SJSA1 (cell line): Measurements from ENCODE around the gene PLA2G10. TPM values are rescaled to one million over a fixed set of nuclear protein-coding genes. Genes with fewer than 3 reads are reported as not detected.
"Not testable (repeated sequence)": the region's sequence is repeated elsewhere in the genome, so short reads cannot be mapped to it uniquely, and the experiment has no call there.

Source experiments
- DNase-seq, 2 experiments: peaks; one replicate each; pipeline ENCODE4 v3.0.0-alpha.2; 2015 to 2020; ENCODE audit warnings: low spot score in 2 of 2, low read depth in 1 of 2
- H3K27ac ChIP-seq: fragments of 250-450 bp; sonication (Bioruptor Pico); 2 replicates; pipeline ENCODE4 v1.5.1; 2020; ENCODE audit warnings: mild to moderate bottlenecking, moderate library complexity
- H3K27me3 ChIP-seq: fragments of 250-450 bp; sonication (Bioruptor Pico); replicated peaks from 2 replicates; pipeline ENCODE4 v1.5.1; 2020; ENCODE audit warnings: mild to moderate bottlenecking, moderate library complexity
- H3K36me3 ChIP-seq: fragments of 250-450 bp; sonication (Bioruptor Pico); 2 replicates; pipeline ENCODE4 v1.5.1; 2020; ENCODE audit warnings: mild to moderate bottlenecking
- H3K4me1 ChIP-seq: fragments of 250-450 bp; sonication (Bioruptor Pico); replicated peaks from 2 replicates; pipeline ENCODE4 v1.6.1; 2021; ENCODE audit warnings: mild to moderate bottlenecking
- H3K4me3 ChIP-seq: fragments of 250-450 bp; sonication (Bioruptor Pico); 2 replicates; pipeline ENCODE4 v1.5.1; 2020; ENCODE audit warnings: mild to moderate bottlenecking
- H3K9me3 ChIP-seq: fragments of 250-450 bp; sonication (Bioruptor Pico); replicated peaks from 2 replicates; pipeline ENCODE4 v1.5.1; 2020; ENCODE audit warnings: mild to moderate bottlenecking
- total RNA-seq: library from RNA; depleted of rRNA; stranded (reverse); fragments of >200 nt; shearing (Covaris generic); gene quantifications from 2 replicates; pipeline ENCODE4 v1.2.3, GENCODE V29; 2014; rRNA removed

Gene PLA2G10, protein sequence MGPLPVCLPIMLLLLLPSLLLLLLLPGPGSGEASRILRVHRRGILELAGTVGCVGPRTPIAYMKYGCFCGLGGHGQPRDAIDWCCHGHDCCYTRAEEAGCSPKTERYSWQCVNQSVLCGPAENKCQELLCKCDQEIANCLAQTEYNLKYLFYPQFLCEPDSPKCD
- not detected in 2 replicates for total RNA-seq

DNA sequence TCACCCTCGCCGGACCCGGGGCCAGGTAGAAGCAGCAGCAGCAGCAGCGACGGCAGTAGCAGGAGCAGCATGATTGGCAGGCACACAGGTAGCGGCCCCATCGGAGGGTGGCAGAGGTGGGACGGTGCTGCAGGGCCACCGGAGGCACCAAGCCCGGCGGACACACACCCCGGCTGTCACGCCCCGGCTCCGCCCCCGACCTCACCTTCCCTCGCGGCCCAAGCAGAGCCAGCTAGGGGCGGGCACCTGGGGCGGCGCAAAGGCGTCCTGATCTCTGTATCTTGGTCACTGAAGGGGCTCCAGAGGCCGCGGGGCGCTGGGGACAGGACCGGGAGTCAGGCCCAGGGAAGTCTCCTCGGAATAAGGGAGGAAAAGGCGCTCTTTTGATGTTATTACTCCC lies at the start of gene PLA2G10:
Gene PLA2G10, minus strand, starts transcription at position 180 of the 400 bp plus-strand sequence. Its CDS starts 79 bp downstream, at position 101.
- H3K36me3 ChIP-seq, DNase-seq, H3K27me3 ChIP-seq, H3K4me3 ChIP-seq, H3K9me3 ChIP-seq, H3K4me1 ChIP-seq, H3K27ac ChIP-seq: not testable (repeated sequence)

DNA sequence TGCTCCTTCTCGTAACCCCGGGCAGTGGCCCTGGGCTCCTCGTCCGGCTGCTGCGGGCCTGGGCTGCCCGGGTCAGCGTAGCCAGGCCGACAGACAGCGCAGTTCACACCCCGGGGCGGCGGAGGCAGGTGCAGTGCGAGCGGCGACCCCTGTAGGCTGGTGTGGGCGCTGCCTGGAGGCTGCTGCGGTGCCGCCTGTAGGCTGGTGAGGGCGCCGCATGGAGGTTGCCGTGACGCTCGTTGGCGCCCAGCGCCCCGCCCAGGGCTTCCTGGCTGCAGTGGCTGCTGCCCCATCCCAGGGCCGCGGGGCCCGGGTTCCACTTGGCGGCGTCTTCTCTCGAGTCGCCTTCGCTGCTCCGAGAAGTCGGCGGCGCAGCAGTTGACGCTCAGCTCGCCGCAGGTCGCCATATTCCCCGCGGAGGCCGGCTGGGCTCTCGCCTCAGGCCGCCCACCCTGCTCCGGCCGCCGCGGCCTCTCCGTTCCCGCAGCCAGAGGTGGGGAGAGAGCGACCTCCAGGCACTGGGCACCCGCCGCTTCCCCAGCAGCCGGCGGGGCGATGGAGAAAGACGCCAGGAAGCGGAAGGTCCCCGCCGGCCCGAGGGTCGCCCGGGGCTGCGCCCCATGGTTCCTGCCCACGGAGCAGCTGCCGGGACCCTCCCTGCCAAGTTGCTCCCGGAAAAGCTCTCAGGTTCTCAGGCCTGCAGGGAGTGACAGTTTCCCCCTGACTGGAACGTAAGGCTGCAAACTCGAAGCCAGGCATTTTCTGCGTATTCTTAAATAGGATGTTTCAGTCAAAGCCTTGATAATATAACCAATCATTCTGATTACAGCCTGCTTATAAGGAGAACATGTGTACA lies 48.4 kb upstream of the PLA2G10 start, which contains the start of gene NPIPA2:
Gene NPIPA2, plus strand, starts transcription at position 261 of the 856 bp plus-strand sequence. CDS start 5,533 bp downstream, outside the sequence.
- not testable (repeated sequence) for H3K27me3 ChIP-seq, H3K36me3 ChIP-seq, H3K4me1 ChIP-seq, H3K4me3 ChIP-seq, DNase-seq, H3K9me3 ChIP-seq, H3K27ac ChIP-seq

DNA sequence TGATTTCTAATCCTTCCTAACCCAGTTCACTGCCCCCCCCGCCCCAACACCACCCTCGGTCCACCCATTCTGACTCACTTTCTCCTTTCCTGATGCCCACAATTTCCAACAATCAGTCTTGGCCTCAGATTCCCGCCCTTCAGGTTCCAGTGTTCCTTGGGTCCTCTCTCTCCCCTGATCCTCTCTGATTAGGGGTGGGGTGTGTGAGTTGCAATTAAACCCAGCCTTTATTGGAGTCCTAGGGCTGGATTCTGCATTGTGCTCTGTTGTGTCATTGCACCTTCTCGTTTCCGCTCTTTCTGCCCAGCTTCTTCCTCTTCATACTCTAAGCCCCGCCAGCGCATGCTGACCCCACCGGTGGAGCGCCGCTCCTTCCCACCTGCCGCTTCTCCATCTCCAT lies 47.7 kb upstream of the PLA2G10 start:
- not testable (repeated sequence) for H3K9me3 ChIP-seq, DNase-seq, H3K27ac ChIP-seq, H3K4me3 ChIP-seq, H3K4me1 ChIP-seq, H3K27me3 ChIP-seq, H3K36me3 ChIP-seq

DNA sequence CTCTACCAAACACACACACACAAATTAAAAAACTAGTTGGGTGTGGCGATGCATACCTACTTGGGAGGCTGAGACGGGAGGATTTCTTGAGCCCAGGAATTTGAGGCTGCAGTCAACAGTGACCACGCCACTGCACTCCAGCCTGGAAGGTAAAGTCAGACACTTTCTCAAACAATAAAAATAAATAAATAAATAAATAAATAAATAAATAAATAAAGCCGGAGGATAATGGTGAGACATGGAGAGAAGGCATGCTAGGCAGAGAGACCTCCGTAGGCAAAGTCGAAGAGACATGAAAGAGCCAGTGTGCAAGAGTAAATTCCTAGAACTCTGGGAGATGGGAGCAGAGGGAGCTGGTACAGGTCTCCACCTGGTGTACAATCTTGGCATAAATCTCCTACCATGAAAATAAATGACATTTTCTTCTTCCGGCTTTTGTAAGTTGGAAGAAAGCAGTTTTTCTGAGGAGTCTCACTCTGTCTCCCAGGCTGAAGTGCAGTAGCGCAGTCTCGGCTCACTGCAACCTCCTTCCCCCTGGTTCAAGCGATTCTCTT lies 46.8 kb upstream of the PLA2G10 start:
- not testable (repeated sequence) for H3K27me3 ChIP-seq, H3K36me3 ChIP-seq, H3K27ac ChIP-seq, H3K4me1 ChIP-seq, H3K4me3 ChIP-seq, DNase-seq, H3K9me3 ChIP-seq

DNA sequence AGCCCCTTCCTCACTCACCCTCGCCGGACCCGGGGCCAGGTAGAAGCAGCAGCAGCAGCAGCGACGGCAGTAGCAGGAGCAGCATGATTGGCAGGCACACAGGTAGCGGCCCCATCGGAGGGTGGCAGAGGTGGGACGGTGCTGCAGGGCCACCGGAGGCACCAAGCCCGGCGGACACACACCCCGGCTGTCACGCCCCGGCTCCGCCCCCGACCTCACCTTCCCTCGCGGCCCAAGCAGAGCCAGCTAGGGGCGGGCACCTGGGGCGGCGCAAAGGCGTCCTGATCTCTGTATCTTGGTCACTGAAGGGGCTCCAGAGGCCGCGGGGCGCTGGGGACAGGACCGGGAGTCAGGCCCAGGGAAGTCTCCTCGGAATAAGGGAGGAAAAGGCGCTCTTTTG lies 39.1 kb upstream of the PLA2G10 start:
- H3K36me3 ChIP-seq, H3K4me1 ChIP-seq, H3K4me3 ChIP-seq, H3K27me3 ChIP-seq, H3K9me3 ChIP-seq, DNase-seq, H3K27ac ChIP-seq: not testable (repeated sequence)

DNA sequence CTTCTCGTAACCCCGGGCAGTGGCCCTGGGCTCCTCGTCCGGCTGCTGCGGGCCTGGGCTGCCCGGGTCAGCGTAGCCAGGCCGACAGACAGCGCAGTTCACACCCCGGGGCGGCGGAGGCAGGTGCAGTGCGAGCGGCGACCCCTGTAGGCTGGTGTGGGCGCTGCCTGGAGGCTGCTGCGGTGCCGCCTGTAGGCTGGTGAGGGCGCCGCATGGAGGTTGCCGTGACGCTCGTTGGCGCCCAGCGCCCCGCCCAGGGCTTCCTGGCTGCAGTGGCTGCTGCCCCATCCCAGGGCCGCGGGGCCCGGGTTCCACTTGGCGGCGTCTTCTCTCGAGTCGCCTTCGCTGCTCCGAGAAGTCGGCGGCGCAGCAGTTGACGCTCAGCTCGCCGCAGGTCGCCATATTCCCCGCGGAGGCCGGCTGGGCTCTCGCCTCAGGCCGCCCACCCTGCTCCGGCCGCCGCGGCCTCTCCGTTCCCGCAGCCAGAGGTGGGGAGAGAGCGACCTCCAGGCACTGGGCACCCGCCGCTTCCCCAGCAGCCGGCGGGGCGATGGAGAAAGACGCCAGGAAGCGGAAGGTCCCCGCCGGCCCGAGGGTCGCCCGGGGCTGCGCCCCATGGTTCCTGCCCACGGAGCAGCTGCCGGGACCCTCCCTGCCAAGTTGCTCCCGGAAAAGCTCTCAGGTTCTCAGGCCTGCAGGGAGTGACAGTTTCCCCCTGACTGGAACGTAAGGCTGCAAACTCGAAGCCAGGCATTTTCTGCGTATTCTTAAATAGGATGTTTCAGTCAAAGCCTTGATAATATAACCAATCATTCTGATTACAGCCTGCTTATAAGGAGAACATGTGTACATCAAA lies 9.3 kb upstream of the PLA2G10 start, which contains the start of gene NPIPA3:
Gene NPIPA3, plus strand, starts transcription at position 256 of the 856 bp plus-strand sequence. CDS start 5,533 bp downstream, outside the sequence.
- H3K27me3 ChIP-seq, H3K4me3 ChIP-seq, H3K9me3 ChIP-seq, H3K36me3 ChIP-seq, DNase-seq, H3K4me1 ChIP-seq, H3K27ac ChIP-seq: not testable (repeated sequence)

DNA sequence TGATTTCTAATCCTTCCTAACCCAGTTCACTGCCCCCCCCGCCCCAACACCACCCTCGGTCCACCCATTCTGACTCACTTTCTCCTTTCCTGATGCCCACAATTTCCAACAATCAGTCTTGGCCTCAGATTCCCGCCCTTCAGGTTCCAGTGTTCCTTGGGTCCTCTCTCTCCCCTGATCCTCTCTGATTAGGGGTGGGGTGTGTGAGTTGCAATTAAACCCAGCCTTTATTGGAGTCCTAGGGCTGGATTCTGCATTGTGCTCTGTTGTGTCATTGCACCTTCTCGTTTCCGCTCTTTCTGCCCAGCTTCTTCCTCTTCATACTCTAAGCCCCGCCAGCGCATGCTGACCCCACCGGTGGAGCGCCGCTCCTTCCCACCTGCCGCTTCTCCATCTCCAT lies 8.6 kb upstream of the PLA2G10 start:
- not testable (repeated sequence) for H3K36me3 ChIP-seq, H3K27me3 ChIP-seq, H3K27ac ChIP-seq, DNase-seq, H3K4me3 ChIP-seq, H3K9me3 ChIP-seq, H3K4me1 ChIP-seq

DNA sequence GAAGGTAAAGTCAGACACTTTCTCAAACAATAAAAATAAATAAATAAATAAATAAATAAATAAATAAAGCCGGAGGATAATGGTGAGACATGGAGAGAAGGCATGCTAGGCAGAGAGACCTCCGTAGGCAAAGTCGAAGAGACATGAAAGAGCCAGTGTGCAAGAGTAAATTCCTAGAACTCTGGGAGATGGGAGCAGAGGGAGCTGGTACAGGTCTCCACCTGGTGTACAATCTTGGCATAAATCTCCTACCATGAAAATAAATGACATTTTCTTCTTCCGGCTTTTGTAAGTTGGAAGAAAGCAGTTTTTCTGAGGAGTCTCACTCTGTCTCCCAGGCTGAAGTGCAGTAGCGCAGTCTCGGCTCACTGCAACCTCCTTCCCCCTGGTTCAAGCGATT lies 7.8 kb upstream of the PLA2G10 start:
- H3K27ac ChIP-seq, H3K4me3 ChIP-seq, H3K9me3 ChIP-seq, DNase-seq, H3K4me1 ChIP-seq, H3K27me3 ChIP-seq, H3K36me3 ChIP-seq: not testable (repeated sequence)

DNA sequence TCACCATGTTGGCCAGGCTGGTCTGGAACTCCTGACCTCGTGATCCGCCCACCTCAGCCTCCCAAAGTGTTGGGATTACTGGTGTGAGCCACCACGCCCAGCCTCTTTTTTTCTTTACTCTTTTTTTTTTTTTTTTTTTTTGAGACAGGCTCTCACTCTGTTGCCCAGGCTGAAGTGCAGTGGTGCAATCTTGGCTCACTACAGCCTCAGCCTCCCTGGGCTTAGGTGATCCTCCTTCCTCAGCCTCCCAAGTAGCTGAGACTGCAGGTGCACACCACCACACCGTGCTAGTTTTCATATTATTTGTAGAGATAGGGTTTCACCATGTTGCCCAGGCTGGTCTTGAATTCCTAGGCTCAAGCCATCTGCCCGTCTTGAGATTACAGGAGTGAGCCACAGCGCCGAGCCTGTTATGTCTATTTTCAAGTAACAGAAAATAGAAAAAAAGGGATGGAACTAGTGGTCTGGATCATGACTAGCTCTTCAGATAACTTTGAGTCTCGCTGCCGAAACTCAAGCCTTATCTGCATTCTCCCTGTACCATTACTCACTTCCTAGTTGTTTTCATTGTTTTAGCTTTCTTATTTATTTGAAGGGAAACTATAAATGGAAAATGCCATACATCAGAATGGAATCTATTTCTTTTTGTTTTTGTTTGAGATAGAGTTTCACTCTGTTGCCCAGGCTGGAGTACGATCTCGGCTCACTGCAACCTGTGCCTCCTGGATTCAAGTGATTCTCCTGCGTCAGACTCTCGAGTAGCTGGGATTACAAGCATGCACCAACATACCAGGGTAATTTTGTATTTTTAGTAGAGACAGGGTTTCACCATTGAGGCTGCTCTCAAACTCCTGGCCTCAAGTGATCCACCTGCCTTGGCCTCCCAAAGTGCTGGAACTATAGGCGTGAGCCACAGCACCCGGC lies 8.0 kb downstream of the PLA2G10 start:
- Histone ChIP-seq H3K4me1 (peaks cover 12% of the 10 kb centered on the region), H3K27ac (peak overlapping the region; percentile 13; the same call in 1 of the 2 replicates)
- not testable (repeated sequence) for H3K36me3 ChIP-seq, H3K27me3 ChIP-seq, H3K9me3 ChIP-seq, H3K4me3 ChIP-seq
- peak; percentile 46 to 55 for DNase-seq

DNA sequence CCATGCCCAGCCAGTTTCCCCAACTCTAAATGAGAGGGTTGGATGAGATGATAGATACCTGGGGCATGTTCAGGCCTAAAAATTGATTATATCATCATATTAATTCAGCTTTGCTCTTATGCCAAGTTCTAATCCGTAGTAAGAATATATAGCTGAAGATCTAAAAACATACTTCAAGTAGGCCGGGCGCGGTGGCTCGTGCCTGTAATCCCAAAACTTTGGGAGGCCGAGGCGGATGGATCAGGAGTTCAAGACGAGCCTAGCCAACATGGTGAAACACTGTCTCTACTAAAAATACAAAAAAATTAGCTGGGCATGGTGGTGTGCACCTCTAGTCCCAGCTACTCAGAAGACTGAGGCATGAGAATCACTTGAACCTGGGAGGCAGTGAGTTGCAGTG lies 12.0 kb downstream of the PLA2G10 start:
- no peaks in the 10 kb centered on the region for H3K36me3 ChIP-seq

DNA sequence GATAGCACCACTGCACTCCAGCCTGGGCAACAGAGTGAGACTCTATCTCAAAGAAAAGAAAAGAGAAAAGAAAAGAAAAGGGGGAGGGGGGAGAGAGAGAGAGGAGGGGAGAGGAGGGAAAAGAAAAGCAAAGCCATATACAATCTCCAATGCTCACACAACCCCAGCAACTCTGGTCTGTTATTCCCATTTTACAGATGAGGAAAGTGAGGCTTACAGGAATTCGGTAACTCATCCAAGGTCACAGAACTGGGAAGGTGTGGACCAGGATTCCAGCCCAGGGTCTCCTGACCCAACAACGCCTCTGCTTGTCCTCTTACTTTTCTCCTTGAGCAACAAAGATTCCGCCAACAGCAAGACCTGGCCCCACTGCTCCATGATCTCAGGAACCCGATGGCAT lies 13.0 kb downstream of the PLA2G10 start:
- Histone ChIP-seq H3K9me3 (no peaks in the 10 kb centered on the region), H3K27me3 (no peaks in the 10 kb centered on the region), H3K27ac (no peak overlapping the region), H3K4me3 (no peak overlapping the region), H3K4me1 (peaks cover 7% of the 10 kb centered on the region; the same call in 1 of the 2 replicates), H3K36me3 (no peaks in the 10 kb centered on the region)
- DNase-seq = no peak

More for the DNA sequence above, 12.0 kb downstream of the PLA2G10 start:
- H3K27ac ChIP-seq = no peak overlapping the region
- peaks cover 12% of the 10 kb centered on the region for H3K4me1 ChIP-seq
- no peaks in the 10 kb centered on the region for H3K9me3 ChIP-seq
- no peak overlapping the region for H3K4me3 ChIP-seq
- DNase-seq = no peak
- H3K27me3 ChIP-seq = no peaks in the 10 kb centered on the region

DNA sequence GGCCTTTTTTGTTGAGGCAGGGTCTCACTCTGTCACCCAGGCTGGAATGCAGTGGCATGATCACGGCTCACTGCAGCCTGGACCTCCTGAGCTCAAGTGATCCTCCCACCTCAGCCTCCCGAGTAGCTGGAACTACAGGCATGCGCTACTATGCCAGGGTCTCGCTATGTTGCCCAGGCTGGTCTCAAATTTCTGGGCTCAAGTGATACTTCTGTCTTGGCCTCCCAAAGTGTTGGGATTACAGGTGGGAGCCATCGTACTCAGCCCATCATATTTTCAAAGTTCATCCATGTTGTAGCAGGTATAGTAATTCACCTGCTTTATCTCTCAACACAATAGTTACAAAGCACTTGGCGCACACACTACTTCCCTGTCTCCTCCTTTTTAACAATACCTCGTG lies 13.7 kb downstream of the PLA2G10 start:
- H3K27me3 ChIP-seq, H3K4me1 ChIP-seq, H3K36me3 ChIP-seq, H3K4me3 ChIP-seq, H3K9me3 ChIP-seq, H3K27ac ChIP-seq, DNase-seq: not testable (repeated sequence)
